Tibial artery (tissue), 4 donors: Measurements from ENCODE around the gene PAX8.

Experiments
- DNase-seq, 2 donors: peaks; one replicate each; pipeline ENCODE4 v3.0.0-alpha.2; 2019
- H3K27ac ChIP-seq, 2 donors: fragments of 200-600 bp; sonication (generic) in 1 of 2; 1 replicate in 1 of 2; 2 replicates in 1 of 2; pipeline ENCODE4 v1.5.1; 2018 to 2019; ENCODE audit warnings: mild to moderate bottlenecking in 1 of 2
- H3K27me3 ChIP-seq, 2 donors: fragments of 200-600 bp; sonication (generic) in 1 of 2; one replicate each; pipeline versions ENCODE4 v1.5.1 to v1.6.0; 2016 to 2019
- H3K36me3 ChIP-seq, 3 donors: fragments of 200-600 bp; sonication (generic) in 2 of 3; one replicate each; pipeline ENCODE4 v1.5.1; 2016 to 2019; ENCODE audit warnings: mild to moderate bottlenecking in 2 of 3
- H3K4me1 ChIP-seq, 4 donors: fragments of 200-600 bp; sonication (generic) in 2 of 4; 1 replicate in 3 of 4; 2 replicates in 1 of 4; pipeline ENCODE4 v1.5.1; 2016 to 2019
- H3K4me3 ChIP-seq, 2 donors: fragments of 200-600 bp; sonication (generic) in 1 of 2; 1 replicate in 1 of 2; 2 replicates in 1 of 2; pipeline ENCODE4 v1.5.1; 2018 to 2019; ENCODE audit warnings: mild to moderate bottlenecking in 2 of 2
- H3K9me3 ChIP-seq, 3 donors: fragments of 200-600 bp; sonication (generic) in 1 of 3; one replicate each; pipeline ENCODE4 v1.5.1; 2016 to 2019
- intact Hi-C: fragments of 100-400 bp; cut with DNase I; formaldehyde crosslinking; loops from one replicate; pipeline ENCODE4 v1.15.0; 2023; ENCODE audit warnings: low total_unique reads
- TF ChIP-seq, protein P1 (sequence below), 2 experiments: fragments of 200-600 bp in 1 of 2; fragments of 450-650 bp in 1 of 2; IDR thresholded peaks; one replicate each; pipeline ENCODE4 v1.5.1; 2017 to 2019; ENCODE audit warnings: antibody characterized with exemption in 2 of 2, mild to moderate bottlenecking in 1 of 2, moderate library complexity in 1 of 2

The PAX8 gene

GRCh38 chr2:113203217-113203530, 75.5 kb downstream of the PAX8 start:
- no peaks in the 10 kb centered on the region for H3K9me3 ChIP-seq
- peaks cover 0 to 12% (median 5%) of the 10 kb centered on the region in 4 donors for H3K4me1 ChIP-seq
- TF ChIP-seq, protein P1, sequence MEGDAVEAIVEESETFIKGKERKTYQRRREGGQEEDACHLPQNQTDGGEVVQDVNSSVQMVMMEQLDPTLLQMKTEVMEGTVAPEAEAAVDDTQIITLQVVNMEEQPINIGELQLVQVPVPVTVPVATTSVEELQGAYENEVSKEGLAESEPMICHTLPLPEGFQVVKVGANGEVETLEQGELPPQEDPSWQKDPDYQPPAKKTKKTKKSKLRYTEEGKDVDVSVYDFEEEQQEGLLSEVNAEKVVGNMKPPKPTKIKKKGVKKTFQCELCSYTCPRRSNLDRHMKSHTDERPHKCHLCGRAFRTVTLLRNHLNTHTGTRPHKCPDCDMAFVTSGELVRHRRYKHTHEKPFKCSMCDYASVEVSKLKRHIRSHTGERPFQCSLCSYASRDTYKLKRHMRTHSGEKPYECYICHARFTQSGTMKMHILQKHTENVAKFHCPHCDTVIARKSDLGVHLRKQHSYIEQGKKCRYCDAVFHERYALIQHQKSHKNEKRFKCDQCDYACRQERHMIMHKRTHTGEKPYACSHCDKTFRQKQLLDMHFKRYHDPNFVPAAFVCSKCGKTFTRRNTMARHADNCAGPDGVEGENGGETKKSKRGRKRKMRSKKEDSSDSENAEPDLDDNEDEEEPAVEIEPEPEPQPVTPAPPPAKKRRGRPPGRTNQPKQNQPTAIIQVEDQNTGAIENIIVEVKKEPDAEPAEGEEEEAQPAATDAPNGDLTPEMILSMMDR (IDR thresholded peaks at IDR 0.05): no peak
- H3K4me3 ChIP-seq: no peak overlapping the region
- H3K36me3 ChIP-seq: peaks cover 0 to 6% (median 0%) of the 10 kb centered on the region in 3 donors
- peak in 1 of 2 donors; percentile 12 for DNase-seq
- H3K27ac ChIP-seq: no peak overlapping the region
- intact Hi-C loops: loop anchor here (5.0 kb wide), 1 partner anchor 169 kb away; no protein-coding TSS in a partner anchor
- H3K27me3 ChIP-seq: no peaks in the 10 kb centered on the region

GRCh38 chr2:113202305-113203216, 76.2 kb downstream of the PAX8 start:
- TF ChIP-seq, protein P1 (IDR thresholded peaks at IDR 0.05): no peak
- Histone ChIP-seq H3K27me3 (no peaks in the 10 kb centered on the region), H3K4me3 (no peak overlapping the region), H3K4me1 (peaks cover 0 to 12% (median 5%) of the 10 kb centered on the region in 4 donors), H3K36me3 (peaks cover 0 to 6% (median 0%) of the 10 kb centered on the region in 3 donors), H3K9me3 (no peaks in the 10 kb centered on the region), H3K27ac (no peak overlapping the region)
- peak in 1 of 2 donors; percentile 57 for DNase-seq
- intact Hi-C loops: loop anchor here (5.0 kb wide), 1 partner anchor 170 kb away; no protein-coding TSS in a partner anchor

GRCh38 chr2:113201496-113202304, 77.0 kb downstream of the PAX8 start:
- Histone ChIP-seq H3K9me3 (no peaks in the 10 kb centered on the region), H3K4me3 (no peak overlapping the region), H3K27me3 (no peaks in the 10 kb centered on the region), H3K36me3 (peaks cover 0 to 6% (median 0%) of the 10 kb centered on the region in 3 donors), H3K27ac (no peak overlapping the region), H3K4me1 (peaks cover 0 to 12% (median 5%) of the 10 kb centered on the region in 4 donors)
- TF ChIP-seq, protein P1 (IDR thresholded peaks at IDR 0.05): no peak
- intact Hi-C loops: loop anchor here (5.0 kb wide), 1 partner anchor 171 kb away; no protein-coding TSS in a partner anchor
- peak in 1 of 2 donors; percentile 48 for DNase-seq

GRCh38 chr2:113200736-113201490, 77.8 kb downstream of the PAX8 start:
- H3K9me3 ChIP-seq: no peaks in the 10 kb centered on the region
- peak in 1 of 2 donors; percentile 47 for DNase-seq
- TF ChIP-seq, protein P1 (IDR thresholded peaks at IDR 0.05): no peak

GRCh38 chr2:113200236-113200635, 78.5 kb downstream of the PAX8 start:
- Histone ChIP-seq H3K27ac (no peak overlapping the region), H3K27me3 (no peaks in the 10 kb centered on the region), H3K4me3 (no peak overlapping the region), H3K36me3 (peaks cover 0 to 6% (median 0%) of the 10 kb centered on the region in 3 donors), H3K9me3 (no peaks in the 10 kb centered on the region), H3K4me1 (peaks cover 0 to 12% (median 5%) of the 10 kb centered on the region in 4 donors)
- TF ChIP-seq, protein P1 (IDR thresholded peaks at IDR 0.05): no peak
- intact Hi-C loops: loop anchor here (5.0 kb wide), 1 partner anchor 172 kb away; no protein-coding TSS in a partner anchor
- peak in 1 of 2 donors; percentile 27 for DNase-seq

More at GRCh38 chr2:113200736-113201490, 77.8 kb downstream of the PAX8 start:
- H3K27me3 ChIP-seq: no peaks in the 10 kb centered on the region
- H3K4me1 ChIP-seq: peaks cover 0 to 12% (median 5%) of the 10 kb centered on the region in 4 donors
- H3K27ac ChIP-seq: no peak overlapping the region
- H3K4me3 ChIP-seq: no peak overlapping the region
- intact Hi-C loops: loop anchor here (5.0 kb wide), 1 partner anchor 171 kb away; no protein-coding TSS in a partner anchor
- H3K36me3 ChIP-seq: peaks cover 0 to 6% (median 0%) of the 10 kb centered on the region in 3 donors
